LNCaP clone FGC (cell line): ENCODE data around the gene ABHD13.

Experiments used
- DNase-seq: peaks from one replicate; pipeline ENCODE4 v3.0.0-alpha.2; 2011; ENCODE audit warnings: low read depth
- H3K4me3 ChIP-seq: 2 replicates; pipeline ENCODE4 v1.5.1; 2011; ENCODE audit warnings: mild to moderate bottlenecking, low read depth, low read length, control low read depth
- TF ChIP-seq, protein P1 (sequence below): IDR thresholded peaks from 2 replicates; pipeline ENCODE4 v1.5.1; 2012; ENCODE audit warnings: mild to moderate bottlenecking; ENCODE audit not compliant: control insufficient read depth, insufficient read depth; ENCODE audit errors: extremely low read depth

Gene ABHD13

DNA sequence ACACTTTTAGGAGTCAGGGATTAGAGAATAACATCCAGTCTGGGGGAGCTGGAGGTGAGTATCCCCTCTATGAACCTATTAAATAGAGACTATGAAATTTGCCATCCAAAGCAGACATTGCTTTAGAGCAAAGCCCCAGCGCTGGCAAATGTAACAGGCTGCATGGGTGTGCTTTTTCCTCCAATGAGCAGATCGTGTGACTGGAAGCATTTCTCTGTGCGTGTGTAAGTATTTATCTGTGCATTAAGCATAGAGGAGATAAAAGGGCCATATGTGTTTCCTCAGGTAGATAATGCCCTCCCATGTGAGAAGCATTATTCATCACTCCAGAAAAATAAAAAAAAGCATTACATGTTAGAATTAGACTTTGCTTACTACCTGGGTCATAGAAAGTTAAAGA lies 52.2 kb downstream of the ABHD13 start:
- TF ChIP-seq, protein P1, sequence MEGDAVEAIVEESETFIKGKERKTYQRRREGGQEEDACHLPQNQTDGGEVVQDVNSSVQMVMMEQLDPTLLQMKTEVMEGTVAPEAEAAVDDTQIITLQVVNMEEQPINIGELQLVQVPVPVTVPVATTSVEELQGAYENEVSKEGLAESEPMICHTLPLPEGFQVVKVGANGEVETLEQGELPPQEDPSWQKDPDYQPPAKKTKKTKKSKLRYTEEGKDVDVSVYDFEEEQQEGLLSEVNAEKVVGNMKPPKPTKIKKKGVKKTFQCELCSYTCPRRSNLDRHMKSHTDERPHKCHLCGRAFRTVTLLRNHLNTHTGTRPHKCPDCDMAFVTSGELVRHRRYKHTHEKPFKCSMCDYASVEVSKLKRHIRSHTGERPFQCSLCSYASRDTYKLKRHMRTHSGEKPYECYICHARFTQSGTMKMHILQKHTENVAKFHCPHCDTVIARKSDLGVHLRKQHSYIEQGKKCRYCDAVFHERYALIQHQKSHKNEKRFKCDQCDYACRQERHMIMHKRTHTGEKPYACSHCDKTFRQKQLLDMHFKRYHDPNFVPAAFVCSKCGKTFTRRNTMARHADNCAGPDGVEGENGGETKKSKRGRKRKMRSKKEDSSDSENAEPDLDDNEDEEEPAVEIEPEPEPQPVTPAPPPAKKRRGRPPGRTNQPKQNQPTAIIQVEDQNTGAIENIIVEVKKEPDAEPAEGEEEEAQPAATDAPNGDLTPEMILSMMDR, result no peak
- H3K4me3 ChIP-seq, result no peak overlapping the region
- DNase-seq, result no peak

DNA sequence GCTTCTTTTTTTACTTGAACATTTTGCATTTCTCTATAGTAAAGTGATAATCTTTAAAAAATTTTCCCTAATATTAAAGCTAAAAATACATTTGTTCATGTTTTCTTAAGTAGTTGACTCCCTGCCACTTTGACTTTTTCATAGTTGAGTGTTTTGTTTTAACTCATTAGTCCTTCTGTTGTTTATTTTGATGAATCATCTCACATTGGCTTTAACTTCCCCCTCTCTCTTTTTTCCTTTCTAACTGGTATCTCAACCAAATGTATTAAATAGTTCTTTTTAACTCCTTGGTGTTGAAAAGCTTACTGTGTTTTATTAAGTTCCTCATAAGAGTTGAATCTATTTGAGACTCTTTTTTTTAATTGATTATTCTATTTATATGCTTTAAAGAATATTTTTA lies 54.1 kb downstream of the ABHD13 start:
- no peak for DNase-seq
- TF ChIP-seq, protein P1, result no peak
- no peak overlapping the region for H3K4me3 ChIP-seq

DNA sequence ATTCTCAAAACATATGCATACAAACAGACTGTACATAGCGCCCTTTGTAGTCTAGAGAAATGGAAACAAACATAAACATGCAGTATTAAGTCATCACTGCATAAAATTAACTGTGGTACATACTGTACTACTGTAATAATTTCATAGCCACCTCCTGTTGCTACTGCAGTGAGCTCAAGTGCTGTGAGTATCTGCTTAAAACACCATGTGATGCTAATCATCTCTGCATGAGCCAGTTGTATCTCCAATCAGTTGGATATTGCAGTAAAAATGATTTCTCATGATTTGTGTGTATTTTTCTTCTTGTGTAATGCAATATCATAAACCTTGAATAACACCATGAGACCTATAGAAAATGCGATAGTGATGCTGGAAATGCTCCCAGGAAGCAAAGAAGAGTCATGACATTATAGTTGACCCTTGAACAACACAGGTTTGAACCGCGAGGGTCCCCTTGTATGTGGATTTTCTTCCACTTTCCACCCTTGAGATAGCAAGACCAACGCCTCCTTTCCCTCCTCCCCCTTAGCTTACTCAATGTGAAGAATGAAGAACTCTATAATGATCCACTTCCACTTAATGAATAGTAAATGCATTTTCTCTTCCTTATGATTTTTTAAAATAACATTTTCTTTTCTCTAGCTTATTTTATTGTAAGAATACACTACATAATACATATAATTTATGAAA lies 55.4 kb downstream of the ABHD13 start:
- DNase-seq, result no peak
- no peak overlapping the region for H3K4me3 ChIP-seq
- TF ChIP-seq, protein P1, result no peak

DNA sequence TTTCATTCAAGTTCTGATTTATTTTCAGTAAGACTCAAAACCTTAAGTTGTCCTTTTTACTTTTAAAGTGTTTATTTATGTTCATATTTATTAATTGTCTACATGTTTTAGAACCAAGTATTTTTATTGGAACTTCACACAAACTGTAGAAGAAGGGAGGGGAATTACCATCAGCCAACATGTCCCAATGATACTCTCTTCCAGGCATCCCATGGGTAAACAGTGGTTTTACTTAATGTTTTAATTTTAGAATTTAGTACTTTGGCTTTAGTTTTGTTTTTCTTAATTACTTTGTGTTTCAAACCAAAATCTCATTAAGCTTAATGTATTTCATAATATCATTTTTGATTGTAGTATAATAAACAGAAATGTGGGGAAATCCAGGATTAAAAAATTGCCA lies 56.5 kb downstream of the ABHD13 start:
- TF ChIP-seq, protein P1, result no peak
- no peak overlapping the region for H3K4me3 ChIP-seq
- no peak for DNase-seq

DNA sequence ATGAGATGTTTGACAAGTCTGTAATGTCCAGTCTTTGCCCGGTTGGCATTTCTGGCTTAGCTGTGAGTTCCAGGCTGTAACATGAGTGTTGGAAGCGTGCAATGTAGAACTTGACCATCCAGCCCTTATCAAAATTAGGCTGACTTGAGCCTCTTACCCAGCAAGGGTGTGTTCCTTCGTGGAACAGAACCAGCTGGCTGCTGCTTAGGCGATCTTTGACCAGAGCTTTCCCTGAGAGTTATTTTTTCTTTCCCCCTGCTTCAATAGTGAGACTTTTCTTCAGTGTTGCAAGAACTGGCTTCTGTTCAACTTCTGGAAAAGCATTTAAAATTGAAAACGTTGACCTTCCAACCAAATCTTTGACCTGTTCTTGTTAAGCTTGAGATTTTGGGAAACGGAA lies 57.9 kb downstream of the ABHD13 start:
- H3K4me3 ChIP-seq, result no peak overlapping the region
- no peak for DNase-seq
- TF ChIP-seq, protein P1, result no peak

DNA sequence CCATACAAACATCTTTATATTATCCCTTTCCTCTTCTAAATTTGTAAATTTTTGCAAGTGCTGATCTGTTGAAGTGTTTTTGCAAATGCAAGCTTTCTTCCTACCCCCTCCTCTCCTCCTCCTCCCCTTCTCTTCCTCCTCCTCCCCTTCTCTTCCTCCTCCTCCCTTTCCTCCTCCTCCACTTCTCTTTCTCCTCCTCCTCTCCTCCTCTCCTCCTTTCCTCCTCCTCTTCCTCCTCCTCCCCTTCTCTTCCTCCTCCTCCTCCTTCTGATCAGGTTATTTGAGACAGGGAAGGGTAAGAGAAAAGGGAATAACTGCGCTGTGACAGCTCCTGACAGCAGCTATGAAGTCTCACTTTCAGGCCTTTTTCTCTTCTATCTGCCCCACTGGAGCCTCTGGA lies 60.3 kb downstream of the ABHD13 start:
- DNase-seq, result no peak
- H3K4me3 ChIP-seq, result no peak overlapping the region
- TF ChIP-seq, protein P1, result no peak

DNA sequence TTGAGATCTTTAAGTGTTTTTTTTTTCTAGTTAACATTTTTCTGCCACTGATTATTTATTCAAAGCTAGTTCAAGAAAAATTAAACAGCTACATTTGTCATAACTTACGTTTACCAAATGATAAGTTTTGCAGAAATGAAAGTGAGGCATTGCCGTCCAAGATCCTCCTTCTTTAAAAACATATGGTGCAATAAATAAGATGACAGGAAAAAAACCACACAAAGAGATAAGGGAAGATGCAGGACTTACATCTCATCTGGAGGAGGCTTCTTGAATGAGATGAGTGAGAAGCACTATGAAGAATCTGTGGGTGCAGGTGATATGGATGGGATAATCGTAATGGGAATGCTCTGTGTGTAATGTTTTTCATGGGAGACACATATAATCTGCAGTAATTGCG lies 63.7 kb downstream of the ABHD13 start:
- TF ChIP-seq, protein P1, result no peak
- DNase-seq, result no peak

More for the DNA sequence above, 63.7 kb downstream of the ABHD13 start:
- no peak overlapping the region for H3K4me3 ChIP-seq
